Spinal cord (tissue), 4 donors: ENCODE data around the gene BRS3. TPM values are rescaled to one million over a fixed set of nuclear protein-coding genes. Genes with fewer than 3 reads are reported as not detected.

Experiments used
- polyA plus RNA-seq, 2 donors: library from polyadenylated mRNA; unstranded; fragments of 120-200 nt; gene quantifications; one replicate each; pipeline ENCODE4 v1.2.1, GENCODE V29; 2013; ENCODE audit not compliant: insufficient read length in 2 of 2
- total RNA-seq, 2 donors: library from RNA; depleted of rRNA in 1 of 2; stranded (reverse); fragments of 120-200 nt in 1 of 2; fragments of >200 nt in 1 of 2; gene quantifications; one replicate each; pipeline versions ENCODE4 v1.2.3 to v1.2.4, GENCODE V29; 2013 to 2014

Gene BRS3
- total and polyA plus RNA-seq, 4 donors: 0.11 to 0.51 (median 0.33) TPM

Other genes starting within 250 kb of the BRS3 start
- gene MAP7D3, start 236.5 kb upstream of the BRS3 start, total RNA-seq: 10 to 100 TPM in 1 of 2 donors, 1 to 10 TPM in 1; 8.5 to 13.7 TPM
- 1 to 10 TPM; 7.7 to 8.8 TPM for gene MAP7D3, start 236.5 kb upstream of the BRS3 start, polyA plus RNA-seq
- gene ADGRG4, start 187.0 kb upstream of the BRS3 start, total RNA-seq: under 1 TPM; under 0.01 to 0.10 TPM
- under 1 TPM; 0.03 TPM for gene ADGRG4, start 187.0 kb upstream of the BRS3 start, polyA plus RNA-seq
- gene HTATSF1, start 9.6 kb downstream of the BRS3 start, total RNA-seq: 10 to 100 TPM; 57.7 to 84.8 TPM
- gene HTATSF1, start 9.6 kb downstream of the BRS3 start, polyA plus RNA-seq: 100 to 1,000 TPM in 1 of 2 donors, 10 to 100 TPM in 1; 98.5 to 132 TPM
- gene VGLL1, start 44.3 kb downstream of the BRS3 start, total RNA-seq: not detected
- not detected for gene VGLL1, start 44.3 kb downstream of the BRS3 start, polyA plus RNA-seq
- gene CD40LG, start 160.2 kb downstream of the BRS3 start, total RNA-seq: under 1 TPM in 1 of 2 donors, not detected in 1; 0.10 TPM
- gene CD40LG, start 160.2 kb downstream of the BRS3 start, polyA plus RNA-seq: not detected